HG03039 (cell line): ENCODE data around the gene PGLYRP2.
"Not testable (repeated sequence)": the region's sequence is repeated elsewhere in the genome, so short reads cannot be mapped to it uniquely, and the experiment has no call there.

Experiments used
- ATAC-seq: cut with Tn5 transposase; IDR thresholded peaks from one replicate; pipeline ENCODE4 v1.9.1; 2021; ENCODE audit warnings: mild to moderate bottlenecking, moderate library complexity; ENCODE audit not compliant: unreplicated experiment

PGLYRP2 gene

GRCh38 chr19:15479391-15480345 lies at the start of gene PGLYRP2:
Gene PGLYRP2, minus strand, starts transcription at chr19:15479501. Its CDS starts 130 bp downstream, at chr19:15479371.
- no peak for ATAC-seq

- ATAC-seq: no peak
Observed at GRCh38 chr19:15527705-15528104, 48.4 kb upstream of the PGLYRP2 start.

- ATAC-seq: no peak
Observed at GRCh38 chr19:15526408-15526807, 47.1 kb upstream of the PGLYRP2 start.

- ATAC-seq: no peak
Observed at GRCh38 chr19:15525291-15525690, 46.0 kb upstream of the PGLYRP2 start.

GRCh38 chr19:15524781-15525180 lies 45.5 kb upstream of the PGLYRP2 start:
- no peak for ATAC-seq

GRCh38 chr19:15519433-15519976 lies 40.2 kb upstream of the PGLYRP2 start:
- no peak for ATAC-seq

GRCh38 chr19:15517778-15518177 lies 38.5 kb upstream of the PGLYRP2 start:
- ATAC-seq: no peak

GRCh38 chr19:15516363-15516762 lies 37.1 kb upstream of the PGLYRP2 start:
- no peak for ATAC-seq

- not testable (repeated sequence) for ATAC-seq
Observed at GRCh38 chr19:15515227-15515625, 35.9 kb upstream of the PGLYRP2 start.

- no peak for ATAC-seq
Observed at GRCh38 chr19:15511671-15512424, 32.5 kb upstream of the PGLYRP2 start.

GRCh38 chr19:15508035-15508710 lies 28.9 kb upstream of the PGLYRP2 start, which contains the start of gene CYP4F22:
Gene CYP4F22, plus strand, starts transcription at chr19:15508525. Its CDS starts 16,812 bp downstream, at chr19:15525337.
- ATAC-seq: no peak

- no peak for ATAC-seq
Observed at GRCh38 chr19:15507068-15508034, 28.1 kb upstream of the PGLYRP2 start.

GRCh38 chr19:15506074-15506571 lies 26.8 kb upstream of the PGLYRP2 start:
- ATAC-seq: no peak

GRCh38 chr19:15502264-15502663 lies 23.0 kb upstream of the PGLYRP2 start:
- no peak for ATAC-seq

GRCh38 chr19:15501596-15501995 lies 22.3 kb upstream of the PGLYRP2 start:
- ATAC-seq: no peak

- no peak for ATAC-seq
Observed at GRCh38 chr19:15498910-15499309, 19.6 kb upstream of the PGLYRP2 start.

- ATAC-seq: no peak
Observed at GRCh38 chr19:15498156-15498858, 19.0 kb upstream of the PGLYRP2 start.

- no peak for ATAC-seq
Observed at GRCh38 chr19:15495151-15495550, 15.8 kb upstream of the PGLYRP2 start.
